Mononuclear cell (primary cell): Measurements from ENCODE around the gene UBA3. TPM values are rescaled to one million over a fixed set of nuclear protein-coding genes. Genes with fewer than 3 reads are reported as not detected.
A peak's percentile ranks its signal among the peaks of the same experiment; 100 is the strongest.

Source experiments
- H3K27me3 ChIP-seq: 2 replicates; pipeline ENCODE4 v1.6.0; 2011; ENCODE audit warnings: low read length, control low read depth; ENCODE audit not compliant: insufficient read depth
- H3K4me1 ChIP-seq: 2 replicates; pipeline ENCODE4 v1.5.1; 2011; ENCODE audit warnings: mild to moderate bottlenecking, low read length, control low read depth; ENCODE audit not compliant: insufficient read depth
- H3K4me3 ChIP-seq: 2 replicates; pipeline ENCODE4 v1.5.1; 2011; ENCODE audit warnings: mild to moderate bottlenecking, low read length, moderate library complexity
- H3K9me3 ChIP-seq: 2 replicates; pipeline ENCODE4 v1.5.1; 2011; ENCODE audit warnings: low read depth, mild to moderate bottlenecking, control low read depth, low read length
- total RNA-seq: library from RNA; depleted of rRNA; stranded (reverse); fragments of >200 nt; gene quantifications from one replicate; pipeline ENCODE4 v1.2.3, GENCODE V29; 2012

UBA3 gene
- 48.8 TPM for total RNA-seq

DNA sequence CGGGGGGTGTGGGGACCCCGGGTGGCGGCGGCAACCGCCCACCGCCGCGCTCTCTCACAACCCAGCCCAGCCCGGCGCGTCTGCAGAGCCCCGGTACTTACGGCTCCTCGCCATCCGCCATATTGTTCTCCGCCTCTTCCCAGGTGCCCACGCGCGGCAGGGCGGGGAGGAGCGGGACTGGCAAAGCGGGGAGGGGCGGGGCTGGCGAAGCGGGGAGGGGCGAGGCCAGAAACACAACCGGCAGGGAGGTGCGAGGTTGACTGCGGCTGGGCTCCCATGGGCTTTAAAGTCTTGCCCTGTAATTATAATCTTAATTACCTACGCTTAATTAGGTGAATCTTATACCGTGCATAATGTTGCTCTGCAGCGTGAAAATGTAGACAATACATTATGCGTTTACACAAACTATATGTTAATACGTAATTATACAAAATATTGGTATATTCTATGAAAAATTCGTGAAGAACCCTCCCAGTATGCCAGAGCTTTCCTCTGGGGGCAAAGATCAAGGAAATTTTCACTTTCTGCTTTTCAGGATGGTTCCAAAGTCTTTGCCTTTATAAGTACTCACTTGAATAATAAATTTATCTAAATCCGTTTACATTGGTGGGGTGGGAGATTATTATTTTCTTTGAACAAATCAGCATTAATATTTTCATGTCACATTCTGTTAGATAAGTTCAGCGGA lies at the start of gene UBA3:
Gene UBA3, minus strand, starts transcription at position 133 of the 688 bp plus-strand sequence. Its CDS starts 12 bp downstream, at position 121.
- Histone ChIP-seq H3K4me1 (peaks cover 61% of the 10 kb centered on the region), H3K4me3 (peak within 1 kb of the TSS; percentile 82), H3K9me3 (no peaks in the 10 kb centered on the region), H3K27me3 (no peaks in the 10 kb centered on the region)

GRCh38 chr3:69129531-69129930 lies 49.4 kb upstream of the UBA3 start:
- H3K27me3 ChIP-seq = no peaks in the 10 kb centered on the region
- no peaks in the 10 kb centered on the region for H3K9me3 ChIP-seq

DNA sequence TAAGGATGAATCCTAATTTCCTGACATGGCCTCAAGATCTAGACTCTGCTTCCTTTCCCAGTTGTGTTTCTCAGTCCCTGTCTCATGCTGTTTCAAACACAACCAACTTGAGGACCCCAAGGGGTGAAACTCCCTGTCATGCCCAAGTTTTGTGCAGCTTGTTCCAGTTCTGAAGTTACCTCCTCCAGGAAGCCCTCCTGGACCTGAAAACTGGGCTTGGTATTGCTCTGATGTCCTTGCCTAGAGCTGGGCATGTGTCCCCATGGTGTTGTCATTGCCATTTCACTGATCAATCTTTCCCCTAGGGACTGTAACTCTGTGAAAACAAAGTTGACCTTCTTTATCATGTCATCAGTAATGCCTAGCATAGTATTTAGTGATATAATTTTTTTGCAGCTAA lies 48.3 kb upstream of the UBA3 start:
- H3K9me3 ChIP-seq = no peaks in the 10 kb centered on the region
- no peaks in the 10 kb centered on the region for H3K27me3 ChIP-seq
- no peaks in the 10 kb centered on the region for H3K4me1 ChIP-seq
- no peak overlapping the region for H3K4me3 ChIP-seq

More at GRCh38 chr3:69129531-69129930, 49.4 kb upstream of the UBA3 start:
- Histone ChIP-seq H3K4me1 (no peaks in the 10 kb centered on the region), H3K4me3 (no peak overlapping the region)

GRCh38 chr3:69126999-69127398 lies 46.8 kb upstream of the UBA3 start:
- H3K27me3 ChIP-seq = no peaks in the 10 kb centered on the region
- no peaks in the 10 kb centered on the region for H3K4me1 ChIP-seq
- no peaks in the 10 kb centered on the region for H3K9me3 ChIP-seq
- H3K4me3 ChIP-seq = no peak overlapping the region

GRCh38 chr3:69126216-69126615 lies 46.1 kb upstream of the UBA3 start:
- no peaks in the 10 kb centered on the region for H3K9me3 ChIP-seq
- H3K4me3 ChIP-seq = no peak overlapping the region
- no peaks in the 10 kb centered on the region for H3K27me3 ChIP-seq
- H3K4me1 ChIP-seq = no peaks in the 10 kb centered on the region

DNA sequence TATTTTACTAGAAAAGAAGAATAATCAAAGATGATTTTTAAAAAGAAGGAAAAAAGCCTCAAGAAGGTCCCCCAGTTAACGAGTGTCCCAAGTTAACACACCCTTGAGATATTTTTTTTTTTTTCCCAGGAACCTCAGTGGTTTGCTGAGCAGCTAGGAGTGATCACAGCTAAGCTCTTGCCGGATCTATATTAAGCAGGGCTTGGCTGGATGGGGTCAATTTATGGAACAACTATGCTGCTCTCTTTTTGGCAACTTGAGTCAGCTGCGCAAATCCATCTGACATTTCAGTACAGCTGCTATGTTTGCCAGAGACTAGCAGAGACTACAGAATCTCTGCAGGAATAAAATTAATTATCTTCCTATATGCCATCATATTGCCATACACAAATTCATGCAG lies 42.2 kb upstream of the UBA3 start, which contains the start of gene LMOD3:
Gene LMOD3, minus strand, starts transcription at position 193 of the 400 bp plus-strand sequence. CDS start 209 bp downstream, outside the sequence.
- Histone ChIP-seq H3K4me3 (no peak within 1 kb of the TSS), H3K27me3 (no peaks in the 10 kb centered on the region)

DNA sequence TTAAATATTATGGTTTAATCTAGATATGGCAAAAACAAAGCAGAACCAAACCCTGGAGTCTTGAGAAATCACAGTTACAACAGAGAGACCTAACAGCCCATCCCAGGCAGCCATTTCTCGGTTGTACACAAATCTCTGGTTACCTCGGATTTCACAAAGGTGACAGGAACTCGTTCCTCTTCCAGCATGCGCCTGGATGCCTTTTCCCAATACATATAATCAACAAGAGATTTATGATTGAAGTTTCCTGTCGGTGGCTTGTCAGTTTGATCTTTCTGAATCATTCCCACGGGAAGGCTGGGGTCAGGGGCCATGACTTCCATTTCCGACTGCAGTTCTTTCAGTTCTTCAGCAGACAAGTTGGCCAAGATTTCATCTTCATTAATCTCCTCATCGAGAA lies 41.8 kb upstream of the UBA3 start:
- Histone ChIP-seq H3K4me3 (no peak overlapping the region), H3K9me3 (no peaks in the 10 kb centered on the region), H3K4me1 (no peaks in the 10 kb centered on the region), H3K27me3 (no peaks in the 10 kb centered on the region)

More for the DNA sequence above, 42.2 kb upstream of the UBA3 start, which contains the start of gene LMOD3:
- no peaks in the 10 kb centered on the region for H3K9me3 ChIP-seq
- no peaks in the 10 kb centered on the region for H3K4me1 ChIP-seq

DNA sequence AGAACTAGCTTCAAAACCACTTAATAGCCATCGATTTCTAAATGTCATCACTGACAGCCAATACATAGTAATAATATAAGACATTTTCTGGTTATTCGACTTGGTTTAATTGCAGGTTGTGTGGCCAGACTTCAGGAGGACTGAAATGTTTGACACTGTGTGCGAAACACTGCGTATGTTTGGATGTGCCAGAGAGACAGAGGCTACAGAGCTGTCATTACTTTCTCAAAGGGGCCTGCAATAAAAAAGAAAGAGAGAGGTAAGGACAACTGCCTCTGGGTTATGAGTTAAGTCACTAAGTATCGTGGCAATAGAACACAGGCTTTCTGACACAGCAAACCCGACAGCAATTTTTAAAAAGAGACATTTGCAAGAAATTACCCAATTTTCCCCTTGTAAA lies 41.3 kb upstream of the UBA3 start:
- H3K4me1 ChIP-seq = no peaks in the 10 kb centered on the region
- no peaks in the 10 kb centered on the region for H3K9me3 ChIP-seq
- H3K27me3 ChIP-seq = no peaks in the 10 kb centered on the region
- no peak overlapping the region for H3K4me3 ChIP-seq

DNA sequence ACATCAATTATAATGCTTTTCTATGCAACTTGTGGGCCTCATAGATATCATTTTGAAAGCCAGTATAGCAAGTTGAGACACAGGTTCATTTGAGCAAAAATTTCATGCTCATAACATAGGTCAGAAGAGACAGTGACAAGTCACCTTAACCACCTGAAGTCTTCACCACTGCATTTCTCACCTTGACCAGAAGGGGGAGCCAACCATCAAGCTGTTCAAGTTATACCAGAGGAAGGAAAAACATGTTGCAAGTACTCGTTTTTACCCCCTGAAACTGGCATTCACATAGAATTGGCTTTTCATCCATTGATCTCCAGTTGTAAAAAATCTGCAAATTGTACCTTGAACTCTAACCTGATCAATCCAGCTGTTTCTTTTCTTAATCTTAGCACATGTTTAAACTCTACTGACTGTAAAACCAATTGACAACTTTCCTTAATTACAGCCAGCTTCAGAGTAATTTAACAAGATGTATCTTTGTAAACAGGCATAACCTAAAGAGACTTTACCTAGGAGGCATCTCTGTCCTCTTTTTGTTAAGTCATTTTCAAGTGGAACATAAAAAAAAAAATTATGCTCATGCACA lies 40.8 kb upstream of the UBA3 start:
- H3K4me1 ChIP-seq = no peaks in the 10 kb centered on the region
- H3K4me3 ChIP-seq = no peak overlapping the region
- H3K27me3 ChIP-seq = no peaks in the 10 kb centered on the region
- H3K9me3 ChIP-seq = no peaks in the 10 kb centered on the region

DNA sequence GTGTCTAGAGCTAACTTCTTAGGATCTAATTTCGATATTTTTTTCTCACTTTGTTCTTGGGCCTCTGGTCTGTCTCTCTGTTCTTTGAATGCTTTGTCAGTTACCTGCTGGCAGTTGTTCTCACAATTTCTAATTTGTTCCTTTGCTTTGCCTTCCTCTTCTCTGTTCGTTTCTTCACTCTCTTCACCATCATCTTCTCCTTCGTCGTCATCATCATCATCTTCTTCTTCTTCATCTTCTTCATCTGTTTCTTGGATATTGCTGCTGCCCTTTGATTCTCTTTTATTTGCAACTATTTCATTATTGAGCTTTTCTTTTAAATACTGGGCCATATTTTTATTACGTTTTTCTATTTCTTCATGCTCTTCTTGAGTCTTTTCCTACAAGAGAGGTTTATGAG lies 39.5 kb upstream of the UBA3 start:
- no peaks in the 10 kb centered on the region for H3K4me1 ChIP-seq
- no peaks in the 10 kb centered on the region for H3K9me3 ChIP-seq
- H3K4me3 ChIP-seq = no peak overlapping the region
- H3K27me3 ChIP-seq = no peaks in the 10 kb centered on the region

- Histone ChIP-seq H3K9me3 (no peaks in the 10 kb centered on the region), H3K4me1 (no peaks in the 10 kb centered on the region), H3K4me3 (no peak overlapping the region), H3K27me3 (no peaks in the 10 kb centered on the region)
These were observed 39.0 kb upstream of the UBA3 start for GRCh38 chr3:69119138-69119537.

DNA sequence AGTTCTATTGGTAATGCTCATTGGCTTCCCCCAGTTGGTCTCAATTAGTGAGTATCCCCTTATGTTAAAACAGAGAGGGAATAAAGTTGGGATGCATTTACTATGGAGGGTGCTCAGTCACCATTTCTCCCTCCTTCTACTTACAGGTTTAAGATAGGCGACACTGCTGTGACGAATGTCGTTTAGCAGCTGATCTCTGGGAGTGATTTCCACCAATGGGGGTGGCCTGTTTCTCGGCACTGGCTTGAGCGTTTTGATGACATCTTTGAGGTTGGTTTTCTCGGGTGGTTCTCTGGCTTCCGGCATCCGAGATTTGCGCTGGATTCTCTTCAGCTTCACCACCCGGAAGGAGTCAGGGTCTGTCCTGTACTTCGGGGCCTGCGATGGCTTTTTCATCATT lies 38.4 kb upstream of the UBA3 start:
- Histone ChIP-seq H3K4me1 (no peaks in the 10 kb centered on the region), H3K27me3 (no peaks in the 10 kb centered on the region), H3K9me3 (no peaks in the 10 kb centered on the region), H3K4me3 (no peak overlapping the region)

- H3K27me3 ChIP-seq = no peaks in the 10 kb centered on the region
- H3K9me3 ChIP-seq = no peaks in the 10 kb centered on the region
These were observed 36.7 kb upstream of the UBA3 start for GRCh38 chr3:69116897-69117296.

DNA sequence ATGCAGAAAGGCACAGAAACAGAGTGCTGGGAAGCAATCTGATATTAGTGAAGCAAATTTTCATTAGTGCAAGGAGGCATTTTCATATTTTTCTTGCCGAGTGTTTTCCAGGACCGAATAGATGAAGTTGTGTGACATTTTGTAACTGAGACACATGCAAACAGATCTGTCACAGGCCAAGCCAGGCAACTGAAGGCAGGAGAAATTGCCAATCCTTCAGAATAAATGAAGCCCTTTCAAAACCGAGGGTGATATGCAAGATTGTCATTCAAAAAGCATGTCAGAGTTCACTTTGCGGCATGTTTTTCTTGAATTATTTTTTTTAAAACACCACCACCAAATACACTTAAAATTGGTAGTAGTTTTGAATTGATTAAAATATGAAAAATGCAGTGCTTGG lies 36.0 kb upstream of the UBA3 start:
- Histone ChIP-seq H3K4me1 (no peaks in the 10 kb centered on the region), H3K27me3 (no peaks in the 10 kb centered on the region), H3K4me3 (no peak overlapping the region), H3K9me3 (no peaks in the 10 kb centered on the region)

More at GRCh38 chr3:69116897-69117296, 36.7 kb upstream of the UBA3 start:
- H3K4me1 ChIP-seq = no peaks in the 10 kb centered on the region
- no peak overlapping the region for H3K4me3 ChIP-seq

DNA sequence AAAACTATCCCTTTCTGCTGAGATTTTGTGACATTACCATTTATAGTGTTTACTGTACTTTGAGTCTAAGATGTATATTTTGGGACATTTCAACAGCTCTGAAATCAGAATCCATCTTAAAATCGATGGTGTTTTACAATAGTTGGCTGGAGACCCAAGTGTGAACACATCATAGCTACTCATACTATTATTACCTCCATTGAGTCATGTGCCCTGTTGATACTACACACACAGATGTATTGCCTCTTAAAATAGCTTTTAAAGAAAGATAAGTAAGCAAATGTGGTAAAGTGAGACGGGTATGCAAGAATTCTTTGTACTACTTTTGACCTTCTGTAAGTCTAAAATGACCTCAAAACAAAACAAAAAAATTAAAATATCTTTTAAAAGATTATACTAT lies 35.6 kb upstream of the UBA3 start:
- no peaks in the 10 kb centered on the region for H3K9me3 ChIP-seq
- no peak overlapping the region for H3K4me3 ChIP-seq
- no peaks in the 10 kb centered on the region for H3K4me1 ChIP-seq
- H3K27me3 ChIP-seq = no peaks in the 10 kb centered on the region

- Histone ChIP-seq H3K9me3 (no peaks in the 10 kb centered on the region), H3K4me3 (no peak overlapping the region), H3K4me1 (no peaks in the 10 kb centered on the region), H3K27me3 (no peaks in the 10 kb centered on the region)
These were observed 33.4 kb upstream of the UBA3 start for GRCh38 chr3:69113536-69113935.
